ENCODE results near the gene ZNF787. TPM values are rescaled to one million over a fixed set of nuclear protein-coding genes. Genes with fewer than 3 reads are reported as not detected.

The ZNF787 gene
- total and polyA plus RNA-seq, 2 donors (not counting 1 experiment from before 2014, with no cell fraction given): 2.6 to 28.7 TPM

DNA sequence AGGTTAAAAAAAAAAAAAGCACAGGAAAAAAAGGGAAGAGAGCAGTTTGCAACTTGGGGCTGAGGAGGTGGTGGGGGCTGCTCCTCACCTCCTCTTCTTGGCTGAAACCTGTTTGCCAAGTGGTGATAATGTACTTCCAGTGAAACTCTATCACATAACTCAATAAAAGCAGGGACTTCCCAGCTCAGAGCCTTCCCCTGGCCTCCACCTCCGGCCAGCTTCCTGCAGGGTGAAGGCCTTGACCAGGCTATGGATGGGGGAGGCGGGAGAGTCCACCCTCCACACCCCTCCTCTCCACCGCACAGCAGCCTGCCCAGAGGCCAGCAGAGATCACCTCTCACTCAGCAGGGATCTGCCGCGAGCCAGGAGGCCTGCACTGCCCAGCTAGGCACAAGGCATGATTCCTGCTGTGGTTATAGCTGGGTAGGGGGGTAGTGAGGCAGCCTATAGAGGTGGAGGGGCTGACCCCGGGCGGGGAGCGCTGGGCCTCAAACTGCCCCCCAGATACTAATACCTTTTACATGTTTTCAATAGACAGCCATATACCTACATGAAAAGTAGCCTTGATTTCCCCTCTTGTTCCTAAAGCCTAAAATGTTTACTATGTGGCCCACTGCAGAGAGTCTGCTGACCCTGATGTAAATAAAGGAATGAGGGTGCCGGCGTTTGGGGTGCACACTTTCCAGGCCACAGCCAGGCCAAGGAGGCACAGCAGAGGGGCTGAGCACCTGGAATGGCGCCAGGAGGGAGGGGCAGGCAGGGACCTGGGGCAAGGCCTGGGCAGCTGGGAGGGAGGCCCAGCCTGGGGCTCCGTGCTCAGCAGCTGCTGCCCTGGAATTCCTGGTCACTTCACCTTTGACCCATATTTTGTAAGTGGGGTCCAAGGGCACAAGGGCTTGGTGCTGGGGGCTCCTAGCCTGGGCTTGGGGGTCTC, 10.3 kb downstream of the ZNF787 start:
- Histone ChIP-seq H4K20me1 (ENCODE audit: control insufficient read depth, extremely low read depth, insufficient read depth, low read length) (no peaks in the 10 kb centered on the region), H3K27ac (ENCODE audit: insufficient read depth, low read length) (peak overlapping the region; percentile 20), H3K9ac (ENCODE audit: insufficient read depth, low read length) (no peak overlapping the region), H3K4me3 (replicated peaks in 1 of 4; ENCODE audit: control extremely low read depth in 1 of 4, insufficient read depth in 1 of 4, low read depth in 3 of 4, low read length in 4 of 4) (no peak overlapping the region), H3K27me3 (ENCODE audit: control insufficient read depth, insufficient read depth, low read length) (no peaks in the 10 kb centered on the region), H3K4me2 (ENCODE audit: extremely low read depth, insufficient read depth, low read length) (peak overlapping the region; percentile 54), H2AFZ (ENCODE audit: low read length) (no peak overlapping the region), H3K4me1 (ENCODE audit: control insufficient read depth, extremely low read depth, insufficient read depth, low read length) (peaks cover 25% of the 10 kb centered on the region), H3K79me2 (ENCODE audit: control insufficient read depth, insufficient read depth, low read length) (peaks cover 91% of the 10 kb centered on the region), H3K36me3 (ENCODE audit: control insufficient read depth, insufficient read depth, low read length) (peaks cover 4% of the 10 kb centered on the region), H3K9me3 (ENCODE audit: control insufficient read depth, insufficient read depth, low read depth, low read length) (no peaks in the 10 kb centered on the region)
- peak in 1 of 2 donors; percentile 70 for DNase-seq (ENCODE audit: low read depth in 2 of 2)
- TF ChIP-seq EZH2 (IDR thresholded peaks at IDR 0.05; ENCODE audit: low read length, missing control alignments): no peak
- TF ChIP-seq, protein P1, sequence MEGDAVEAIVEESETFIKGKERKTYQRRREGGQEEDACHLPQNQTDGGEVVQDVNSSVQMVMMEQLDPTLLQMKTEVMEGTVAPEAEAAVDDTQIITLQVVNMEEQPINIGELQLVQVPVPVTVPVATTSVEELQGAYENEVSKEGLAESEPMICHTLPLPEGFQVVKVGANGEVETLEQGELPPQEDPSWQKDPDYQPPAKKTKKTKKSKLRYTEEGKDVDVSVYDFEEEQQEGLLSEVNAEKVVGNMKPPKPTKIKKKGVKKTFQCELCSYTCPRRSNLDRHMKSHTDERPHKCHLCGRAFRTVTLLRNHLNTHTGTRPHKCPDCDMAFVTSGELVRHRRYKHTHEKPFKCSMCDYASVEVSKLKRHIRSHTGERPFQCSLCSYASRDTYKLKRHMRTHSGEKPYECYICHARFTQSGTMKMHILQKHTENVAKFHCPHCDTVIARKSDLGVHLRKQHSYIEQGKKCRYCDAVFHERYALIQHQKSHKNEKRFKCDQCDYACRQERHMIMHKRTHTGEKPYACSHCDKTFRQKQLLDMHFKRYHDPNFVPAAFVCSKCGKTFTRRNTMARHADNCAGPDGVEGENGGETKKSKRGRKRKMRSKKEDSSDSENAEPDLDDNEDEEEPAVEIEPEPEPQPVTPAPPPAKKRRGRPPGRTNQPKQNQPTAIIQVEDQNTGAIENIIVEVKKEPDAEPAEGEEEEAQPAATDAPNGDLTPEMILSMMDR (conservative IDR thresholded peaks at IDR 0.05 in 1 of 2, IDR thresholded peaks at IDR 0.05 in 1 of 2; ENCODE audit: low read depth in 1 of 2, low read length in 2 of 2): no peak

DNA sequence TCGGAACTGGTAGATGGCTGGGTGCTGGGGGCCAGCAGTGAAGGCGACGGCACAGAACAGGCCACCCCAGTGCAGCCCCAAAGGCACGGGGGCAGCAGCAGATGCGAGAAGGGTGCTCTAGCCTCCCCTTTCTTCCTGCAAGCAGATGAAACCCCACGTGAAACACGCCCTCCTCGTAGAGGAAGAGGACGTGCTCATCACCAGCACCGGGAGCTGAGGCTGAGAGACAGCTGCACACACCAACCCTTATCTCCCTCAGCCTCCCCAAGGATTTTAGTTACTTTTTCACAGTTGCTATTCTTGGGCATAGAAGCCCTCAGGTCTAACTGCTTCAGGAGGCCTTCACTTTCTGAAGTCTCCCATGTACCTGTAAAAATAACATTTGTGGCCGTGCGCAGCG, 11.9 kb downstream of the ZNF787 start:
- Histone ChIP-seq H3K9ac (ENCODE audit: insufficient read depth, low read length) (no peak overlapping the region), H3K27ac (ENCODE audit: insufficient read depth, low read length) (no peak overlapping the region), H3K9me3 (ENCODE audit: control insufficient read depth, insufficient read depth, low read depth, low read length) (no peaks in the 10 kb centered on the region), H3K27me3 (ENCODE audit: control insufficient read depth, insufficient read depth, low read length) (no peaks in the 10 kb centered on the region), H4K20me1 (ENCODE audit: control insufficient read depth, extremely low read depth, insufficient read depth, low read length) (no peaks in the 10 kb centered on the region), H3K4me1 (ENCODE audit: control insufficient read depth, extremely low read depth, insufficient read depth, low read length) (peaks cover 25% of the 10 kb centered on the region), H3K79me2 (ENCODE audit: control insufficient read depth, insufficient read depth, low read length) (peaks cover 90% of the 10 kb centered on the region), H3K36me3 (ENCODE audit: control insufficient read depth, insufficient read depth, low read length) (peaks cover 4% of the 10 kb centered on the region), H2AFZ (ENCODE audit: low read length) (no peak overlapping the region), H3K4me2 (ENCODE audit: extremely low read depth, insufficient read depth, low read length) (peak overlapping the region; percentile 78), H3K4me3 (replicated peaks in 1 of 4; ENCODE audit: control extremely low read depth in 1 of 4, insufficient read depth in 1 of 4, low read depth in 3 of 4, low read length in 4 of 4) (peak overlapping the region in 1 of 4 experiments; percentile 11)
- DNase-seq (ENCODE audit: low read depth in 2 of 2): no peak
- no peak for TF ChIP-seq EZH2 (IDR thresholded peaks at IDR 0.05; ENCODE audit: low read length, missing control alignments)
- TF ChIP-seq, protein P1 (conservative IDR thresholded peaks at IDR 0.05 in 1 of 2, IDR thresholded peaks at IDR 0.05 in 1 of 2; ENCODE audit: low read depth in 1 of 2, low read length in 2 of 2): no peak

DNA sequence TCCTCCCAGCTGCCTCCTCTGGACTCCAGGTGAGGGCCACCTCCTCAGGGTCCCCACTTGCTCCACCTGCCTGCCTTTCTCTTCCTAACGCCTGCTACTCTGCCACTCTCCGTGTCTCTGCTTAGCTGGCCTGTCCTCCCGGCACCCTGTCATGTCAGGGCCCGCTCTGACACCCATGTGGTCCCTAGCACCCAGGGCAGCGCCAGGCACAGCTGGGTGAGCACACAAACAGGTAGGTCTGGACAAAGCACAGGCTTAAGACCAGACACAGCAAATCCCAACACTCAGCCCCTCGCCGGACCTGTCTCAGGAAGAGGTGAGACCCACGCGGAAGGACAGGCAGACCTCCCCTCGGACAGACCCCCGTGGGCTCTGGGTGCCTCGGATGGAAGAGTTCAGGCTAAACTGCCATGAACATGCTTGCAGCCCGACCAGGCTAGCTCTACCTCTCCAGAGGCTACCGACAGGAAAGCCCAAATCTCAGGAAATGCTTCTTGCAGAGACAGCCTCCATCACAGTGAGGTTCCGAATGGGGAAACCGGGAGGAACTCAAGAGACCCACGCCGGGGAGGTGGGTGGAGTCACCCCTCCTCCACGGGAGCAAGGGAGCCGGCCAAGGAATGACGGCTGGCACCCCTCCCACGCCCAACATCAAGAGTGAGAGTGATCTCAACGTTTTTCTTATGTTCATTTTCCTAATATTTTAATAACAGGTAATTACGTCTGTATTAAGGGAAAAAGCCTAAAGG, 12.5 kb downstream of the ZNF787 start:
- Histone ChIP-seq H3K27ac (ENCODE audit: insufficient read depth, low read length) (peak overlapping the region; percentile 32), H3K27me3 (ENCODE audit: control insufficient read depth, insufficient read depth, low read length) (no peaks in the 10 kb centered on the region), H2AFZ (ENCODE audit: low read length) (no peak overlapping the region), H3K9me3 (ENCODE audit: control insufficient read depth, insufficient read depth, low read depth, low read length) (no peaks in the 10 kb centered on the region), H3K4me3 (replicated peaks in 1 of 4; ENCODE audit: control extremely low read depth in 1 of 4, insufficient read depth in 1 of 4, low read depth in 3 of 4, low read length in 4 of 4) (peak overlapping the region in 1 of 4 experiments; percentile 27), H3K4me1 (ENCODE audit: control insufficient read depth, extremely low read depth, insufficient read depth, low read length) (peaks cover 25% of the 10 kb centered on the region), H3K79me2 (ENCODE audit: control insufficient read depth, insufficient read depth, low read length) (peaks cover 85% of the 10 kb centered on the region), H3K36me3 (ENCODE audit: control insufficient read depth, insufficient read depth, low read length) (peaks cover 4% of the 10 kb centered on the region), H3K9ac (ENCODE audit: insufficient read depth, low read length) (no peak overlapping the region), H3K4me2 (ENCODE audit: extremely low read depth, insufficient read depth, low read length) (peak overlapping the region; percentile 78), H4K20me1 (ENCODE audit: control insufficient read depth, extremely low read depth, insufficient read depth, low read length) (no peaks in the 10 kb centered on the region)
- TF ChIP-seq, protein P1 (conservative IDR thresholded peaks at IDR 0.05 in 1 of 2, IDR thresholded peaks at IDR 0.05 in 1 of 2; ENCODE audit: low read depth in 1 of 2, low read length in 2 of 2): no peak
- TF ChIP-seq EZH2 (IDR thresholded peaks at IDR 0.05; ENCODE audit: low read length, missing control alignments): no peak
- DNase-seq (ENCODE audit: low read depth in 2 of 2): peak in 1 of 2 donors; percentile 63

All from fibroblast of lung (primary cell).